Endothelial cell of umbilical vein (primary cell): ENCODE data around the gene PPP2R2C. TPM values are rescaled to one million over a fixed set of nuclear protein-coding genes. Genes with fewer than 3 reads are reported as not detected.

ENCODE experiments used
- BruUV-seq: library from RNA; stranded (reverse); fragments of 400-500 nt; replicated peaks from 2 replicates; lab custom pipeline; 2021; lab: Mats Ljungman, UMichigan
- CTCF ChIA-PET: fragments of 300-600, 350-600 bp; sonication (Branson Sonifier 250); formaldehyde crosslinking; loops from one replicate; lab custom pipeline; 2021; ENCODE audit warnings: antibody characterized with exemption, inconsistent platforms; lab: Charles Lee
- POLR2A ChIA-PET: fragments of 300-600, 350-600 bp; sonication (Branson Sonifier 250); formaldehyde crosslinking; loops from one replicate; lab custom pipeline; 2021; ENCODE audit warnings: antibody characterized with exemption, inconsistent platforms; lab: Charles Lee
- DNase-seq: peaks from one replicate; pipeline ENCODE4 v3.0.0-alpha.2; 2011; ENCODE audit warnings: low read depth, low spot score
- FAIRE-seq: peaks from 2 replicates; lab custom pipeline; 2011; peaks lifted over from hg19 to GRCh38; lab: Jason Lieb, UNC
- H2AFZ ChIP-seq: 2 replicates; pipeline ENCODE4 v1.6.0; 2012; ENCODE audit warnings: low read depth, low read length, control low read depth, inconsistent platforms
- H3K27ac ChIP-seq: 2 replicates; pipeline ENCODE4 v1.5.1; 2011; ENCODE audit warnings: low read depth, mild to moderate bottlenecking, control low read depth, low read length, moderate library complexity; ENCODE audit not compliant: insufficient read depth
- H3K27me3 ChIP-seq, 2 experiments: 2 replicates each; pipeline versions ENCODE4 v1.6.0 to v1.6.1; 2011; ENCODE audit warnings: low read length in 2 of 2, mixed read lengths in 1 of 2; ENCODE audit not compliant: control insufficient read depth in 2 of 2, insufficient read depth in 2 of 2
- H3K36me3 ChIP-seq, 2 experiments: 2 replicates in 1 of 2; 3 replicates in 1 of 2; pipeline ENCODE4 v1.5.1; 2011; ENCODE audit warnings: low read length in 2 of 2, mild to moderate bottlenecking in 1 of 2, moderate library complexity in 1 of 2; ENCODE audit not compliant: control insufficient read depth in 2 of 2, insufficient read depth in 2 of 2; ENCODE audit errors: extremely low read depth in 1 of 2
- H3K4me1 ChIP-seq: 3 replicates; pipeline ENCODE4 v1.5.1; 2011; ENCODE audit warnings: mild to moderate bottlenecking, low read length; ENCODE audit not compliant: control insufficient read depth, insufficient read depth; ENCODE audit errors: extremely low read depth
- H3K4me2 ChIP-seq: 2 replicates; pipeline ENCODE4 v1.6.1; 2011; ENCODE audit warnings: low read length, control low read depth, mixed read lengths; ENCODE audit not compliant: insufficient read depth
- H3K4me3 ChIP-seq, 3 experiments: fragments of 200-600 bp in 1 of 3; sonication (generic), shearing (Covaris generic) in 1 of 3; replicated peaks in 1 of 3; 2 replicates each; pipeline ENCODE4 v1.5.1; 2011 to 2016; ENCODE audit warnings: control low read depth in 3 of 3, low read length in 3 of 3, mild to moderate bottlenecking in 2 of 3, inconsistent platforms in 1 of 3, low read depth in 1 of 3, moderate library complexity in 1 of 3; ENCODE audit not compliant: insufficient read depth in 1 of 3
- H3K79me2 ChIP-seq: 2 replicates; pipeline ENCODE4 v1.6.0; 2012; ENCODE audit warnings: low read length, inconsistent platforms; ENCODE audit not compliant: control insufficient read depth, insufficient read depth
- H3K9ac ChIP-seq: replicated peaks from 2 replicates; pipeline ENCODE3; 2011; ENCODE audit warnings: low read length, control low read depth; ENCODE audit not compliant: insufficient read depth; ENCODE audit errors: extremely low read depth
- H3K9me1 ChIP-seq: replicated peaks from 3 replicates; pipeline ENCODE4 v1.6.0; 2011; ENCODE audit warnings: mild to moderate bottlenecking, low read length; ENCODE audit not compliant: control insufficient read depth, insufficient read depth; ENCODE audit errors: extremely low read depth
- H3K9me3 ChIP-seq: replicated peaks from 2 replicates; pipeline ENCODE4 v1.5.1; 2012; ENCODE audit warnings: low read length, inconsistent platforms; ENCODE audit not compliant: control insufficient read depth, insufficient read depth
- H4K20me1 ChIP-seq: replicated peaks from 2 replicates; pipeline ENCODE3; 2011; ENCODE audit warnings: mild to moderate bottlenecking, low read length; ENCODE audit not compliant: control insufficient read depth, insufficient read depth; ENCODE audit errors: extremely low read depth
- EZH2 ChIP-seq: IDR thresholded peaks from 2 replicates; pipeline ENCODE4 v1.6.1; 2012; ENCODE audit warnings: borderline replicate concordance, low read depth, mild to moderate bottlenecking, moderate library complexity, low read length, inconsistent platforms; ENCODE audit not compliant: severe bottlenecking
- FOS ChIP-seq: IDR thresholded peaks from 2 replicates; pipeline ENCODE4 v1.6.1; 2011; ENCODE audit warnings: mild to moderate bottlenecking, low read length, moderate library complexity, borderline replicate concordance; ENCODE audit not compliant: insufficient read depth
- GATA2 ChIP-seq: IDR thresholded peaks from 2 replicates; pipeline ENCODE4 v1.7.0; 2011; ENCODE audit warnings: low read depth, mild to moderate bottlenecking, moderate library complexity, mixed read lengths, low read length; ENCODE audit not compliant: insufficient read length, insufficient read depth
- JUN ChIP-seq: IDR thresholded peaks from 2 replicates; pipeline ENCODE4 v1.6.1; 2011; ENCODE audit warnings: borderline replicate concordance, low read depth; ENCODE audit not compliant: insufficient read length, insufficient read depth
- MYC ChIP-seq: IDR thresholded peaks from one replicate; pipeline ENCODE4 v1.6.1; 2011; ENCODE audit warnings: mild to moderate bottlenecking, low read depth, low read length
- POLR2A ChIP-seq: IDR thresholded peaks from 2 replicates; pipeline ENCODE4 v1.6.1; 2012; ENCODE audit warnings: low read depth, mild to moderate bottlenecking, control low read depth, low read length
- POLR2AphosphoS5 ChIP-seq: IDR thresholded peaks from 2 replicates; pipeline ENCODE4 v1.6.1; 2012; ENCODE audit warnings: low read depth, mild to moderate bottlenecking, control low read depth, low read length, moderate library complexity; ENCODE audit not compliant: insufficient read depth
- dilution Hi-C: fragments of 300-500 bp; cut with MboI; formaldehyde crosslinking; loops from one replicate; pipeline ENCODE4 v1.15.0; 2019; ENCODE audit warnings: low sequenced_read_pairs; ENCODE audit not compliant: extremely low pct_ligation_motif_present
- intact Hi-C: fragments of 100-400 bp; cut with micrococcal nuclease; formaldehyde crosslinking; loops from one replicate; pipeline ENCODE4 v1.10.0; 2022
- polyA plus RNA-seq, 4 experiments: library from polyadenylated mRNA; depleted of rRNA in 3 of 4; stranded (reverse) in 3 of 4; unstranded in 1 of 4; fragments of >200 nt; gene quantifications; 2 replicates each; pipeline versions ENCODE4 v1.2.1 to v1.2.3, GENCODE V29; 2011 to 2012; ENCODE audit warnings: missing spikeins in 1 of 4
- total RNA-seq: library from RNA; stranded (reverse); gene quantifications from 2 replicates; pipeline ENCODE4 v1.2.3, GENCODE V29; 2021
- TF ChIP-seq, protein P1 (sequence below), 2 donors: IDR thresholded peaks; 1 replicate in 1 of 2; 2 replicates in 1 of 2; pipeline ENCODE4 v1.5.1; 2011; ENCODE audit warnings: low read length in 2 of 2, mild to moderate bottlenecking in 2 of 2, moderate library complexity in 2 of 2, control low read depth in 1 of 2, inconsistent platforms in 1 of 2, low read depth in 1 of 2; ENCODE audit not compliant: insufficient read depth in 1 of 2; ENCODE audit errors: extremely low read depth in 1 of 2
- TF ChIP-seq, protein P2 (sequence below): IDR thresholded peaks from 2 replicates; pipeline ENCODE4 v1.6.1; 2011; ENCODE audit not compliant: insufficient read depth, insufficient read length

Gene PPP2R2C
- total and polyA plus RNA-seq, 2 donors (not counting 3 experiments of a cell fraction or from before 2014, with no cell fraction given), result 0.03 to 0.09 TPM

DNA sequence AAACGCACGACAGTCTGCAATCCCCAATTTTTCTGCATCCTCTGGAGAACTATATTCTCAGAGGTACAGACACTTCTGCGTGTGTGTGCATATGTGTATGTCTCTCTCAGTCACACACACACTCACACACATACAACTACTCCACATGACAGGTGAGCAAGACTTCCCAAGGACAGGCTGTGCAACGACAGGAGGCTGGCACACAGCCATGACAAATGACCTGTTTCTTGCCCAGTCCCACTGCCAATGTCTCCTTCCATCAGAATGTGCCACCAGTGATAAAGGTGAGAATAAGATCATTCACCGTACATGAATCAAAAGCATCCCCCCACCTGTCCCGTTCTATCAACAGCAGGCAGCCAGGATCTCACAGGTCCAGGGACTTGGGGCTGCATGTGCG is 52.4 kb downstream of the PPP2R2C start:
- TF ChIP-seq FOS, result no peak
- no peak for TF ChIP-seq GATA2
- no peak for TF ChIP-seq JUN
- TF ChIP-seq, protein P1, sequence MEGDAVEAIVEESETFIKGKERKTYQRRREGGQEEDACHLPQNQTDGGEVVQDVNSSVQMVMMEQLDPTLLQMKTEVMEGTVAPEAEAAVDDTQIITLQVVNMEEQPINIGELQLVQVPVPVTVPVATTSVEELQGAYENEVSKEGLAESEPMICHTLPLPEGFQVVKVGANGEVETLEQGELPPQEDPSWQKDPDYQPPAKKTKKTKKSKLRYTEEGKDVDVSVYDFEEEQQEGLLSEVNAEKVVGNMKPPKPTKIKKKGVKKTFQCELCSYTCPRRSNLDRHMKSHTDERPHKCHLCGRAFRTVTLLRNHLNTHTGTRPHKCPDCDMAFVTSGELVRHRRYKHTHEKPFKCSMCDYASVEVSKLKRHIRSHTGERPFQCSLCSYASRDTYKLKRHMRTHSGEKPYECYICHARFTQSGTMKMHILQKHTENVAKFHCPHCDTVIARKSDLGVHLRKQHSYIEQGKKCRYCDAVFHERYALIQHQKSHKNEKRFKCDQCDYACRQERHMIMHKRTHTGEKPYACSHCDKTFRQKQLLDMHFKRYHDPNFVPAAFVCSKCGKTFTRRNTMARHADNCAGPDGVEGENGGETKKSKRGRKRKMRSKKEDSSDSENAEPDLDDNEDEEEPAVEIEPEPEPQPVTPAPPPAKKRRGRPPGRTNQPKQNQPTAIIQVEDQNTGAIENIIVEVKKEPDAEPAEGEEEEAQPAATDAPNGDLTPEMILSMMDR (IDR thresholded peaks at IDR 0.05; ENCODE audit: extremely low read depth in 1 of 2, insufficient read depth in 1 of 2, low read depth in 1 of 2, low read length in 2 of 2), result no peak
- no peak for TF ChIP-seq EZH2
- no peak for TF ChIP-seq MYC
- no peak for TF ChIP-seq POLR2AphosphoS5
- TF ChIP-seq POLR2A, result no peak
- TF ChIP-seq, protein P2, sequence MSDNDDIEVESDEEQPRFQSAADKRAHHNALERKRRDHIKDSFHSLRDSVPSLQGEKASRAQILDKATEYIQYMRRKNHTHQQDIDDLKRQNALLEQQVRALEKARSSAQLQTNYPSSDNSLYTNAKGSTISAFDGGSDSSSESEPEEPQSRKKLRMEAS, result no peak
- dilution Hi-C loops, result no loop called here

More for the DNA sequence above, 52.4 kb downstream of the PPP2R2C start:
- Histone ChIP-seq H3K27ac (no peak overlapping the region), H4K20me1 (no peaks in the 10 kb centered on the region), H3K9me1 (no peaks in the 10 kb centered on the region), H3K79me2 (no peaks in the 10 kb centered on the region), H3K4me2 (no peak overlapping the region), H3K4me3 (no peak overlapping the region), H3K9me3 (no peaks in the 10 kb centered on the region), H3K9ac (no peak overlapping the region), H3K36me3 (no peaks in the 10 kb centered on the region), H3K4me1 (no peaks in the 10 kb centered on the region), H3K27me3 (no peaks in the 10 kb centered on the region), H2AFZ (no peak overlapping the region)
- FAIRE-seq (no peak), DNase-seq (no peak)
- intact Hi-C loops, result no loop called here
- ChIA-PET POLR2A (no interaction called here), CTCF (no interaction called here)
- BruUV-seq, result no TSS peak
